HEK293 (cell line): Measurements from ENCODE around the gene POLD3.

Source experiments
- CTCF ChIA-PET: fragments of 350-600 bp; formaldehyde crosslinking; extraction: SDS; loops from one replicate; lab custom pipeline; 2021; ENCODE audit warnings: antibody characterized with exemption; lab: Yijun Ruan, JAX
- POLR2A ChIA-PET: fragments of 300-600 bp; formaldehyde crosslinking; extraction: SDS; loops from one replicate; lab custom pipeline; 2020; ENCODE audit warnings: antibody characterized with exemption, inconsistent platforms; lab: Yijun Ruan, JAX
- H3K27ac ChIP-seq: fragments of 200-500 bp; sonication (Bioruptor generic); 2 replicates; pipeline ENCODE4 v1.5.1; 2014; ENCODE audit warnings: low read depth, low read length, control low read depth, inconsistent platforms; ENCODE audit errors: extremely low read depth
- H3K36me3 ChIP-seq, 2 experiments: fragments of 200-500 bp in 1 of 2; sonication (Bioruptor generic) in 1 of 2; 1 replicate in 1 of 2; 2 replicates in 1 of 2; pipeline ENCODE4 v1.5.1; 2014 to 2017; ENCODE audit warnings: inconsistent platforms in 2 of 2, low read length in 2 of 2; ENCODE audit not compliant: control insufficient read depth in 2 of 2, insufficient read depth in 1 of 2
- H3K4me1 ChIP-seq: fragments of 200-500 bp; sonication (Bioruptor generic); 2 replicates; pipeline ENCODE4 v1.5.1; 2014; ENCODE audit warnings: mild to moderate bottlenecking, low read length, inconsistent platforms; ENCODE audit not compliant: control insufficient read depth, insufficient read depth
- H3K4me3 ChIP-seq: 2 replicates; pipeline ENCODE4 v1.5.1; 2011; ENCODE audit warnings: low read depth, mild to moderate bottlenecking, control low read depth, low read length, moderate library complexity
- H3K9me3 ChIP-seq: fragments of 200-500 bp; sonication (Bioruptor generic); 2 replicates; pipeline ENCODE4 v1.5.1; 2014; ENCODE audit warnings: low read depth, low read length, inconsistent platforms; ENCODE audit not compliant: control insufficient read depth, insufficient read depth
- BCL11A ChIP-seq: fragments of 450-650 bp; formaldehyde crosslinking; IDR thresholded peaks from 2 replicates; pipeline ENCODE4 v1.5.1; 2016; ENCODE audit warnings: low read depth, missing biosample characterization, missing genetic modification characterization
- EGR2 ChIP-seq: fragments of 450-650 bp; formaldehyde crosslinking; IDR thresholded peaks from 2 replicates; pipeline ENCODE4 v1.5.1; 2016; ENCODE audit warnings: low read depth, missing biosample characterization, missing genetic modification characterization
- HOXA7 ChIP-seq: sonication (generic); formaldehyde crosslinking; IDR thresholded peaks from 2 replicates; pipeline ENCODE4 v1.8.1; 2022; ENCODE audit warnings: missing genetic modification reagents, borderline replicate concordance
- KLF10 ChIP-seq: fragments of 450-650 bp; IDR thresholded peaks from 2 replicates; pipeline ENCODE4 v1.5.1; 2018; ENCODE audit warnings: missing biosample characterization, mild to moderate bottlenecking, missing genetic modification characterization
- KLF16 ChIP-seq: fragments of 450-650 bp; formaldehyde crosslinking; IDR thresholded peaks from 2 replicates; pipeline ENCODE4 v1.5.1; 2017; ENCODE audit warnings: missing biosample characterization, missing genetic modification characterization
- PRDM6 ChIP-seq: fragments of 450-650 bp; formaldehyde crosslinking; IDR thresholded peaks from 2 replicates; pipeline ENCODE4 v1.5.1; 2017; ENCODE audit warnings: missing biosample characterization, missing genetic modification characterization
- SP2 ChIP-seq: fragments of 450-650 bp; formaldehyde crosslinking; IDR thresholded peaks from 2 replicates; pipeline ENCODE4 v1.5.1; 2016; ENCODE audit warnings: missing biosample characterization, missing genetic modification characterization
- YY2 ChIP-seq: fragments of 450-650 bp; formaldehyde crosslinking; IDR thresholded peaks from 2 replicates; pipeline ENCODE4 v1.5.1; 2016; ENCODE audit warnings: missing biosample characterization, missing genetic modification characterization
- ZBTB11 ChIP-seq: fragments of 450-650 bp; formaldehyde crosslinking; conservative IDR thresholded peaks from 2 replicates; pipeline ENCODE4 v1.5.1; 2016; ENCODE audit warnings: low read depth, missing biosample characterization, missing genetic modification characterization
- ZNF302 ChIP-seq: fragments of 450-650 bp; formaldehyde crosslinking; IDR thresholded peaks from 2 replicates; pipeline ENCODE4 v1.5.1; 2016; ENCODE audit warnings: missing biosample characterization, missing genetic modification characterization, low read depth
- ZNF335 ChIP-seq: fragments of 450-650 bp; formaldehyde crosslinking; conservative IDR thresholded peaks from 2 replicates; pipeline ENCODE4 v1.5.1; 2016; ENCODE audit warnings: missing biosample characterization, missing genetic modification characterization
- ZNF354C ChIP-seq: fragments of 450-650 bp; formaldehyde crosslinking; IDR thresholded peaks from 2 replicates; pipeline ENCODE4 v1.5.1; 2016; ENCODE audit warnings: missing biosample characterization, missing genetic modification characterization, low read depth, borderline replicate concordance
- ZNF433 ChIP-seq: fragments of 450-650 bp; formaldehyde crosslinking; IDR thresholded peaks from 2 replicates; pipeline ENCODE4 v1.5.1; 2016; ENCODE audit warnings: missing biosample characterization, missing genetic modification characterization, low read depth
- ZNF510 ChIP-seq: fragments of 450-650 bp; formaldehyde crosslinking; IDR thresholded peaks from 2 replicates; pipeline ENCODE4 v1.5.1; 2018; ENCODE audit warnings: mild to moderate bottlenecking, missing genetic modification characterization, missing biosample characterization; ENCODE audit not compliant: insufficient replicate concordance
- ZNF529 ChIP-seq: fragments of 450-650 bp; formaldehyde crosslinking; IDR thresholded peaks from 2 replicates; pipeline ENCODE4 v1.5.1; 2017; ENCODE audit warnings: missing genetic modification characterization, missing biosample characterization; ENCODE audit not compliant: insufficient replicate concordance
- ZNF701 ChIP-seq: fragments of 450-650 bp; formaldehyde crosslinking; IDR thresholded peaks from 2 replicates; pipeline ENCODE4 v1.5.1; 2016; ENCODE audit warnings: missing biosample characterization, missing genetic modification characterization
- ZNF76 ChIP-seq: fragments of 450-650 bp; formaldehyde crosslinking; IDR thresholded peaks from 2 replicates; pipeline ENCODE4; 2016; ENCODE audit warnings: low read depth, missing biosample characterization, missing genetic modification characterization, borderline replicate concordance
- ZNF768 ChIP-seq: fragments of 450-650 bp; formaldehyde crosslinking; IDR thresholded peaks from 2 replicates; pipeline ENCODE4 v1.5.1; 2018; ENCODE audit warnings: missing biosample characterization, mild to moderate bottlenecking, missing genetic modification characterization
- ZSCAN23 ChIP-seq: fragments of 450-650 bp; formaldehyde crosslinking; IDR thresholded peaks from 2 replicates; pipeline ENCODE4 v1.5.1; 2016; ENCODE audit warnings: missing biosample characterization, missing genetic modification characterization

Gene POLD3

GRCh38 chr11:74683279-74683871, 91.0 kb downstream of the POLD3 start:
- TF ChIP-seq ZNF510 (tag by site-specific recombination) (no peak), ZNF302 (tag by site-specific recombination) (no peak), BCL11A (no peak), KLF10 (no peak), ZNF335 (tag by site-specific recombination) (no peak)
- Histone ChIP-seq H3K36me3 (no peaks in the 10 kb centered on the region), H3K4me3 (no peak overlapping the region), H3K27ac (no peak overlapping the region), H3K4me1 (no peaks in the 10 kb centered on the region), H3K9me3 (no peaks in the 10 kb centered on the region)
- CTCF ChIA-PET = interaction anchor here (2.6 kb wide), 1 partner anchor 19 kb away, joined by 10 read pairs; no protein-coding TSS in a partner anchor
- POLR2A ChIA-PET = no interaction called here

GRCh38 chr11:74683941-74684481, 91.6 kb downstream of the POLD3 start:
- Histone ChIP-seq H3K36me3 (no peaks in the 10 kb centered on the region), H3K4me3 (no peak overlapping the region), H3K9me3 (no peaks in the 10 kb centered on the region), H3K27ac (no peak overlapping the region), H3K4me1 (no peaks in the 10 kb centered on the region)
- ChIA-PET CTCF (interaction anchor here (2.6 kb wide), 1 partner anchor 18 kb away, joined by 10 read pairs; no protein-coding TSS in a partner anchor), POLR2A (no interaction called here)
- TF ChIP-seq KLF16 (no peak), YY2 (tag by site-specific recombination) (no peak), ZNF433 (tag by site-specific recombination) (no peak), ZNF529 (tag by site-specific recombination) (no peak), SP2 (tag by site-specific recombination) (no peak), ZNF76 (tag by site-specific recombination) (no peak), EGR2 (no peak)

GRCh38 chr11:74684661-74685060, 92.3 kb downstream of the POLD3 start:
- no peaks in the 10 kb centered on the region for H3K4me1 ChIP-seq
- TF ChIP-seq ZNF701 = no peak
- no peak for TF ChIP-seq ZNF354C (tag by site-specific recombination)
- TF ChIP-seq HOXA7 = no peak
- TF ChIP-seq ZNF768 (tag by site-specific recombination) = no peak
- no peak for TF ChIP-seq PRDM6 (tag by site-specific recombination)
- no peak for TF ChIP-seq ZSCAN23
- TF ChIP-seq ZBTB11 (tag by site-specific recombination) = no peak
- no peaks in the 10 kb centered on the region for H3K9me3 ChIP-seq
- CTCF ChIA-PET = interaction anchor here (2.6 kb wide), 1 partner anchor 18 kb away, joined by 10 read pairs; no protein-coding TSS in a partner anchor
- POLR2A ChIA-PET = no interaction called here
- no peak overlapping the region for H3K4me3 ChIP-seq
- no peaks in the 10 kb centered on the region for H3K36me3 ChIP-seq
- H3K27ac ChIP-seq = no peak overlapping the region
